ENCODE results near the gene ZFP36L1. TPM values are rescaled to one million over a fixed set of nuclear protein-coding genes. Genes with fewer than 3 reads are reported as not detected.

The ZFP36L1 gene, protein sequence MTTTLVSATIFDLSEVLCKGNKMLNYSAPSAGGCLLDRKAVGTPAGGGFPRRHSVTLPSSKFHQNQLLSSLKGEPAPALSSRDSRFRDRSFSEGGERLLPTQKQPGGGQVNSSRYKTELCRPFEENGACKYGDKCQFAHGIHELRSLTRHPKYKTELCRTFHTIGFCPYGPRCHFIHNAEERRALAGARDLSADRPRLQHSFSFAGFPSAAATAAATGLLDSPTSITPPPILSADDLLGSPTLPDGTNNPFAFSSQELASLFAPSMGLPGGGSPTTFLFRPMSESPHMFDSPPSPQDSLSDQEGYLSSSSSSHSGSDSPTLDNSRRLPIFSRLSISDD
- total RNA-seq (100 to 1,000 TPM; 302 to 388 TPM), polyA plus RNA-seq (10 to 100 TPM; 35.3 to 48.6 TPM)
- long read RNA-seq, donor 1, transcript ZFP36L1-202 (2 exons, 3,190 nt) = major isoform, 9 of 47 reads
- long read RNA-seq, donor 1, partial matches to known transcripts = 4 of 47 reads
- long read RNA-seq, donor 1, other reads (novel, unspliced or antisense) = 31 of 47 reads
- long read RNA-seq, donor 2, transcript ZFP36L1-202 (2 exons, 3,190 nt) = major isoform, 52 of 142 reads
- long read RNA-seq, donor 2, partial matches to known transcripts = 0 of 142 reads
- long read RNA-seq, donor 2, other reads (novel, unspliced or antisense) = 87 of 142 reads

DNA sequence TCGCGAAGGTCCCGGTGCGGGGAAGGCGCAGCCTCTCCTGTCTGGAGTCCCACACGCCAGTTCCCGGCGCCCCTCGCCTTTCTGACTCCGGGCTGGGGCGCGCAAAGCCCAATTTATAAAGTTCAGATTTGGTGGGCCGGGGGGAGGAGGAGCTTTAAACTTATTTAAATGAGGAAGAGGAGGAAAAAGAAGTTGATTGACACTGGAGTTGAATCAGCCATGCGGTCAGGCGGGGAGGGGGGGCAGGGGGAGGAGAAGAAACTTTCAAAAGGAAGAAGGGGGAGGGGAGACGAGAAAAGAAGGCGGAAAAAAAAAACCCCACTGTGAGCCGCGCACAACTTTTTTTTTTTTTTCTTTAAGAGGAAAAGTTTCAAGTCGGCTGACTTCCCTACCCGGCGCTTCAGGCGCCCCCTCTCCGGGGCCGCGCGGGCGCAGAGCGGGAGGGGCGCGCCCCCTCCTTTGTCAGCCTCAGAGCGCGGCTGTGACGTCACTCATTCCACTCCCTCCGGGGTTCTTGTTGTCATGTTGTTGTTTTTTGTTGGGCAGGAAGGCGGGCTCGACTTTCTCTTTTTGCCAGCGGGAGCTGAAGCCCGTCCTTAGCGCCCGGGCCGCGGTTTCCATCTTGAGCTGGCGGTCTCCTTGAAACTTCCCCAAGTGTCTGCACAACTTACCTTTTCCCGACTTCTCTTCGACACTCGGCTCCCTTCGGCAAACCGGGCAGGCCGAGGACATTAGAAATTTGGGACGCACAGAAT is at the start of gene ZFP36L1:
Gene ZFP36L1 (minus strand): TSS at position 89 of the 755 bp plus-strand sequence. CDS start 129 bp downstream, outside the sequence.
- intact Hi-C loops (cut with DNase I) = loop anchor here (2.0 to 5.0 kb wide), 5 partner anchors 166 to 401 kb away; no protein-coding TSS in a partner anchor
- no peaks in the 10 kb centered on the region for H3K9me3 ChIP-seq (ENCODE audit: control insufficient read depth, low read length)
- peak within 1 kb of the TSS; percentile 96 to 100 for H3K27ac ChIP-seq (ENCODE audit: low read depth in 1 of 2, low read length in 2 of 2)
- H3K27me3 ChIP-seq (ENCODE audit: control insufficient read depth in 1 of 2, insufficient read depth in 2 of 2, low read length in 1 of 2) = peaks cover 0 to 2% of the 10 kb centered on the region in 2 donors
- peak within 1 kb of the TSS; percentile 73 to 89 for H3K4me3 ChIP-seq (ENCODE audit: low read length in 2 of 2)
- WGBS, 2 donors = 0% methylated on average over 43 to 51 of the region's 51 CpGs
- DNase-seq (peak; percentile 96), ATAC-seq (ENCODE audit: low FRiP score) (peak; percentile 81)
- H3K4me1 ChIP-seq (ENCODE audit: control insufficient read depth in 1 of 2, insufficient read depth in 2 of 2, low read length in 2 of 2) = peaks cover 0 to 6% of the 10 kb centered on the region in 2 donors
- peaks cover 0 to 2% of the 10 kb centered on the region in 2 donors for H3K36me3 ChIP-seq (ENCODE audit: control insufficient read depth in 1 of 2, insufficient read depth in 2 of 2, low read length in 1 of 2)

DNA sequence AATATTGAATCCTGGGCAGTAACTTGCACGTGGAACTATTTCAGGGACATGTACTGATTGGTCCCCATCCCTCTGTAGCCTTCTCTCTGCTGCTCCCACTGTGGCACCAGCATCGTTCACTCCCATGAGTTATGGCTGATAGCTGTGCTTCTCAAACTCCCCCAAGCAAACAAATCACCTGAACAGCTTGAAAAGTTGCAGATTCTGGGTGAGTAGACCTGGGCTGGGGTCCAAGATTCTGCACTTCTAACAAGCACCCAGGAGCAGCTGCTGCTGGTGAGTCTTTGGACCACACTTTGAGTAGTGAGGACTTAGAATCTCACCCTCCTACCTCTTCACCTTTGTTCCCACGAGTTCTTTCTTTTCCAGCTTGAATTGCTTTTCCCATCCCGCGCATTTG is 49.4 kb upstream of the ZFP36L1 start:
- intact Hi-C loops (cut with DNase I) = no loop called here
- H3K27me3 ChIP-seq (ENCODE audit: control insufficient read depth in 1 of 2, insufficient read depth in 2 of 2, low read length in 1 of 2) = no peaks in the 10 kb centered on the region
- no peaks in the 10 kb centered on the region for H3K9me3 ChIP-seq (ENCODE audit: control insufficient read depth, low read length)
- no peak for DNase-seq
- H3K36me3 ChIP-seq (ENCODE audit: control insufficient read depth in 1 of 2, insufficient read depth in 2 of 2, low read length in 1 of 2) = peaks cover 3 to 4% of the 10 kb centered on the region in 2 donors
- no peaks in the 10 kb centered on the region for H3K4me1 ChIP-seq (ENCODE audit: control insufficient read depth in 1 of 2, insufficient read depth in 2 of 2, low read length in 2 of 2)
- no peak for ATAC-seq (ENCODE audit: low FRiP score)
- 75 to 81% methylated on average over 5 of the region's 5 CpGs for WGBS, 2 donors
- no peak overlapping the region for H3K27ac ChIP-seq (ENCODE audit: low read depth in 1 of 2, low read length in 2 of 2)
- H3K4me3 ChIP-seq (ENCODE audit: low read length in 2 of 2) = no peak overlapping the region

DNA sequence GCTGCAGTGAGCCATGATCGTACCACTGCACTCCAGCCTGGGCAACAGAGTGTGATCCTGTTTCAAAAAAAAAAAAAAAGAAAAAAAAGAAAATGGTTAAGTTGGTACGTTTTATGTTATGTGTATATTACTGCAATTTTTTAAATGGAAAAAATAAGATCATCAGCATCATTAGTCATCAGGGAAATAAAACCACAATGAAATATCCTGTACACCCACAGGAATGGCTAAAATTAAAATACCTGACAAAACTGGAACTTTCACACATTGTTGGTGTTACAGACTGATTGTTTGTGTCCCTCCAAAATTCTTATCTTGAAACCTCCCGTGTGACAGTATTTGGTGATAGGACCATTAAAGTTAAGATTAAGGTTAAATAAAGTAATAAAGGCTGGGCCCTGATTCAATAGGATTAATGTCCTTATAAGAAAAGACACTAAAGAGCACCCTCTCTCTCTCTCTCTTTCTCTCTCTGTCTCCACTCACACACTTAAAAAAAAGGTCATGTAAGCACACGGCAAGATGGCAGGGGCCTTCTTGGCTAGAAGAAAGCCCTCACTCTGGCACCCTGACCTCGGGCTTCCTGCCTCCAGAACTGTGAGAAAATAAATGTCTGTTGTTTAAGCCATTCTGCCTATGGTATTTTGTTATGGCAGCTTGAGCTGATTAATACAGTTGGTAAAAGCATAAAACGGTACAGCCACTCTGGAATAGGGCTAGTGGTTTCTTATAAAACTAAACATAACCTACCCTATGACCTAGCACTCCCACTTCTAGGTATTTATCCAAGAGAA is 48.3 kb upstream of the ZFP36L1 start:
- ATAC-seq (ENCODE audit: low FRiP score) = no peak
- DNase-seq = no peak
- Histone ChIP-seq H3K9me3 (ENCODE audit: control insufficient read depth, low read length) (no peaks in the 10 kb centered on the region), H3K4me1 (ENCODE audit: control insufficient read depth in 1 of 2, insufficient read depth in 2 of 2, low read length in 2 of 2) (no peaks in the 10 kb centered on the region), H3K36me3 (ENCODE audit: control insufficient read depth in 1 of 2, insufficient read depth in 2 of 2, low read length in 1 of 2) (peaks cover 3 to 4% of the 10 kb centered on the region in 2 donors), H3K27ac (ENCODE audit: low read depth in 1 of 2, low read length in 2 of 2) (no peak overlapping the region), H3K4me3 (ENCODE audit: low read length in 2 of 2) (no peak overlapping the region), H3K27me3 (ENCODE audit: control insufficient read depth in 1 of 2, insufficient read depth in 2 of 2, low read length in 1 of 2) (no peaks in the 10 kb centered on the region)
- intact Hi-C loops (cut with DNase I) = no loop called here
- 48 to 53% methylated on average over 6 of the region's 6 CpGs for WGBS, 2 donors

DNA sequence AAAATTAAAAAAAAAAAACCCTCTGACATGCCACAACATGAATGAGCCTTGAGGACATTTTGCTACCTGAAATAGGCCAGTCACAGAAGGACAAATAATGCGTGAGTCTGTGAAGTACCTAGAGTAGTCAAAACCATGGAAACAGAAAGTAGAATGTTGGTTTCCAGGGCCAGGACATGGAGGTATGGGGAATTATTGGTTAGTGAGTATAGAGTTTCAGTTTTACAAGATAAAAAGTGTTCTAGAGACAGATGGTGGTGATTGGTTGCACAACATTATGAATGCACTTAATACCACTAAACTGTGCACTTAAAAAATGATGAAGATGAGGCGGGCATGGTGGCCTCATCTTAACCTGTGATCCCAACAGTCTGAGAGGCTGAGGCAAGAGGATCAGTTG is 47.6 kb upstream of the ZFP36L1 start:
- Histone ChIP-seq H3K4me1 (ENCODE audit: control insufficient read depth in 1 of 2, insufficient read depth in 2 of 2, low read length in 2 of 2) (no peaks in the 10 kb centered on the region), H3K36me3 (ENCODE audit: control insufficient read depth in 1 of 2, insufficient read depth in 2 of 2, low read length in 1 of 2) (peaks cover 3 to 4% of the 10 kb centered on the region in 2 donors), H3K9me3 (ENCODE audit: control insufficient read depth, low read length) (no peaks in the 10 kb centered on the region), H3K4me3 (ENCODE audit: low read length in 2 of 2) (no peak overlapping the region), H3K27ac (ENCODE audit: low read depth in 1 of 2, low read length in 2 of 2) (no peak overlapping the region), H3K27me3 (ENCODE audit: control insufficient read depth in 1 of 2, insufficient read depth in 2 of 2, low read length in 1 of 2) (no peaks in the 10 kb centered on the region)
- WGBS, 2 donors = 97 to 99% methylated on average over 2 of the region's 2 CpGs
- no peak for DNase-seq
- no peak for ATAC-seq (ENCODE audit: low FRiP score)
- intact Hi-C loops (cut with DNase I) = no loop called here

DNA sequence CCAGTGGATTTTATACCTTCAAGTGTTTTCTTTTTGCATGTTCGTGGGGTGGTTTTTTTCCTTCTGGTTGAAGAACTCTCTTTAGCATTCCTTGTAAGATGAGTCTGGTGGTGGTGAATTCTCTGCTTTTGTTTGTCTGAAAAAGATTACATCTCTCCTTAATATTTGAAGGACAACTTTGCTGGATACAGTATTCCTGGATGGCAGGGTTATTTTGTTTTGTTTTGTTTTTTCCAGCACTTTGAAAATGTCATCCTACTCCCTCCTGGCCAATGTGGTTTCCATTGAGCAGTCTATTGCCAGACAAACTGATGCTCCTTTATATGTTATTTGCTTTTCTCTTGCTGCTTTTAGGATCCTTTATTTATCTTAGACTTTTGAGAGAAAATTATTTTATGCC is 43.2 kb upstream of the ZFP36L1 start:
- Histone ChIP-seq H3K9me3 (ENCODE audit: control insufficient read depth, low read length) (no peaks in the 10 kb centered on the region), H3K36me3 (ENCODE audit: control insufficient read depth in 1 of 2, insufficient read depth in 2 of 2, low read length in 1 of 2) (peaks cover 3 to 4% of the 10 kb centered on the region in 2 donors), H3K4me3 (ENCODE audit: low read length in 2 of 2) (no peak overlapping the region), H3K27ac (ENCODE audit: low read depth in 1 of 2, low read length in 2 of 2) (no peak overlapping the region), H3K4me1 (ENCODE audit: control insufficient read depth in 1 of 2, insufficient read depth in 2 of 2, low read length in 2 of 2) (no peaks in the 10 kb centered on the region), H3K27me3 (ENCODE audit: control insufficient read depth in 1 of 2, insufficient read depth in 2 of 2, low read length in 1 of 2) (no peaks in the 10 kb centered on the region)
- ATAC-seq (ENCODE audit: low FRiP score) (no peak), DNase-seq (no peak)
- intact Hi-C loops (cut with DNase I) = no loop called here
- 60 to 97% methylated on average over 1 of the region's 1 CpG for WGBS, 2 donors

DNA sequence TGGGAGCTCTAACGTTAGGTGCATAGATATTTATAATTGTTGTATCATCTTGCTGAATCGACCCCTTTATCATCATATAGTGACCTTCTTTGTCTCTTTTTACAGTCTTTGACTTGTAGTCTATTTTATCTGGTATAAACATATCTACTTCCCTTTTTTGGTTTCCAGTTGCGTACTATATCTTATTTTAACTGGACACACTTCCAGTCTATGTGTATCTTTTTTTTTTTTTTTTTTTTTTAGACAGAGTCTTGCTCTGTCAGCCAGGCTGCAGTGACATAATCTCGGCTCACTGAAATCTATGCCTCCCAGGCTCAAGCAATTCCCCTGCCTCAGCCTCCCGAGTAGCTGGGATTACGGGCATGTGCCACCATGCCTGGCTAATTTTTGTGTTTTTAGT is 41.9 kb upstream of the ZFP36L1 start:
- intact Hi-C loops (cut with DNase I) = no loop called here
- no peaks in the 10 kb centered on the region for H3K9me3 ChIP-seq (ENCODE audit: control insufficient read depth, low read length)
- no peaks in the 10 kb centered on the region for H3K27me3 ChIP-seq (ENCODE audit: control insufficient read depth in 1 of 2, insufficient read depth in 2 of 2, low read length in 1 of 2)
- H3K4me1 ChIP-seq (ENCODE audit: control insufficient read depth in 1 of 2, insufficient read depth in 2 of 2, low read length in 2 of 2) = no peaks in the 10 kb centered on the region
- WGBS, 2 donors = 75 to 81% methylated on average over 6 of the region's 6 CpGs
- peaks cover 3 to 4% of the 10 kb centered on the region in 2 donors for H3K36me3 ChIP-seq (ENCODE audit: control insufficient read depth in 1 of 2, insufficient read depth in 2 of 2, low read length in 1 of 2)
- H3K4me3 ChIP-seq (ENCODE audit: low read length in 2 of 2) = no peak overlapping the region
- H3K27ac ChIP-seq (ENCODE audit: low read depth in 1 of 2, low read length in 2 of 2) = no peak overlapping the region
- no peak for ATAC-seq (ENCODE audit: low FRiP score)
- DNase-seq = no peak

DNA sequence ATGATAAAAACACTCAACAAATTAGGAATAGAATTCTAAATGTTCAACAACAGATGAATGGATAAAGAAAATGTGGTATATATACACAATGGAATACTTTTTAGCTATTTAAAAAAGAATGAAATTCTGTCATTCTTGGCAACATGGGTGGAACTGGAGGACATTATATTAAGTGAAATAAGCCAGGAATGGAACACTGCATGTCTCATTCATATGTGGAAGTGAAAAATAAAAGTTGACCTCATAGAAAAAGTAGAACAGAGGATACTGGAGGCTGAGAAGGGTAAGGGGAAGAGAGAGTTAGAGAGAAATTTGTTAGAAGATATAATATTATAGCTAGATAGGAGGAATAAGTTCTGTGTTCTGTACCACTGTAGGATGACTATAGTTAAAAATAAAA is 35.8 kb upstream of the ZFP36L1 start:
- Histone ChIP-seq H3K27me3 (ENCODE audit: control insufficient read depth in 1 of 2, insufficient read depth in 2 of 2, low read length in 1 of 2) (no peaks in the 10 kb centered on the region), H3K4me1 (ENCODE audit: control insufficient read depth in 1 of 2, insufficient read depth in 2 of 2, low read length in 2 of 2) (no peaks in the 10 kb centered on the region), H3K27ac (ENCODE audit: low read depth in 1 of 2, low read length in 2 of 2) (no peak overlapping the region), H3K9me3 (ENCODE audit: control insufficient read depth, low read length) (no peaks in the 10 kb centered on the region), H3K4me3 (ENCODE audit: low read length in 2 of 2) (no peak overlapping the region), H3K36me3 (ENCODE audit: control insufficient read depth in 1 of 2, insufficient read depth in 2 of 2, low read length in 1 of 2) (no peaks in the 10 kb centered on the region)
- intact Hi-C loops (cut with DNase I) = loop anchor here (10.0 kb wide), 2 partner anchors 984 to 994 kb away; no protein-coding TSS in a partner anchor
- DNase-seq = no peak
- no peak for ATAC-seq (ENCODE audit: low FRiP score)

DNA sequence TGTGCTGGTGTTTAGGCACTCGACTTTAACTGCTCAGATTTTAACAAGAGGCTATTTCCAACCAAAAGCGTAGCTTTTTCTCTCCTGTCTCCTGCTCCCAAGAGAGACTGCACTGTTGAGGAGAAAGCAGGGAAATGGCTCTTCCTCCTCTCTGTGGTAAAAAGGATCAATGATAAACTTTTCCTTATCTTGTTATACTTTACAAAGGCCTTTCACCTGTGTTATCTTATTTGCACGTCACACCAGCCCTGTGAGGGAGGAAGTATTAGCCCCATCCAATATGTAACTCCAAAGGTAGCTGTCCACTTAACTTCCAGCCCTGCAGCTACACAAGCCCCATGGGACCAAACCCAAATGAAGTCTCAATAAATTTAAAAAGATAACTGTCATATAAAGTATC is 32.9 kb upstream of the ZFP36L1 start:
- intact Hi-C loops (cut with DNase I) = loop anchor here (10.0 kb wide), 2 partner anchors 981 to 991 kb away; no protein-coding TSS in a partner anchor

More for the DNA sequence above, 32.9 kb upstream of the ZFP36L1 start:
- H3K4me3 ChIP-seq (ENCODE audit: low read length in 2 of 2) = no peak overlapping the region
- DNase-seq (no peak), ATAC-seq (ENCODE audit: low FRiP score) (no peak)
- H3K36me3 ChIP-seq (ENCODE audit: control insufficient read depth in 1 of 2, insufficient read depth in 2 of 2, low read length in 1 of 2) = no peaks in the 10 kb centered on the region
- no peaks in the 10 kb centered on the region for H3K27me3 ChIP-seq (ENCODE audit: control insufficient read depth in 1 of 2, insufficient read depth in 2 of 2, low read length in 1 of 2)
- H3K4me1 ChIP-seq (ENCODE audit: control insufficient read depth in 1 of 2, insufficient read depth in 2 of 2, low read length in 2 of 2) = no peaks in the 10 kb centered on the region
- no peak overlapping the region for H3K27ac ChIP-seq (ENCODE audit: low read depth in 1 of 2, low read length in 2 of 2)
- WGBS, 2 donors = 89 to 91% methylated on average over 3 of the region's 3 CpGs
- no peaks in the 10 kb centered on the region for H3K9me3 ChIP-seq (ENCODE audit: control insufficient read depth, low read length)

Measured in aorta (tissue), 5 donors.